Measurements from ENCODE around the gene CEP95. TPM values are rescaled to one million over a fixed set of nuclear protein-coding genes. Genes with fewer than 3 reads are reported as not detected.

CEP95 gene, protein sequence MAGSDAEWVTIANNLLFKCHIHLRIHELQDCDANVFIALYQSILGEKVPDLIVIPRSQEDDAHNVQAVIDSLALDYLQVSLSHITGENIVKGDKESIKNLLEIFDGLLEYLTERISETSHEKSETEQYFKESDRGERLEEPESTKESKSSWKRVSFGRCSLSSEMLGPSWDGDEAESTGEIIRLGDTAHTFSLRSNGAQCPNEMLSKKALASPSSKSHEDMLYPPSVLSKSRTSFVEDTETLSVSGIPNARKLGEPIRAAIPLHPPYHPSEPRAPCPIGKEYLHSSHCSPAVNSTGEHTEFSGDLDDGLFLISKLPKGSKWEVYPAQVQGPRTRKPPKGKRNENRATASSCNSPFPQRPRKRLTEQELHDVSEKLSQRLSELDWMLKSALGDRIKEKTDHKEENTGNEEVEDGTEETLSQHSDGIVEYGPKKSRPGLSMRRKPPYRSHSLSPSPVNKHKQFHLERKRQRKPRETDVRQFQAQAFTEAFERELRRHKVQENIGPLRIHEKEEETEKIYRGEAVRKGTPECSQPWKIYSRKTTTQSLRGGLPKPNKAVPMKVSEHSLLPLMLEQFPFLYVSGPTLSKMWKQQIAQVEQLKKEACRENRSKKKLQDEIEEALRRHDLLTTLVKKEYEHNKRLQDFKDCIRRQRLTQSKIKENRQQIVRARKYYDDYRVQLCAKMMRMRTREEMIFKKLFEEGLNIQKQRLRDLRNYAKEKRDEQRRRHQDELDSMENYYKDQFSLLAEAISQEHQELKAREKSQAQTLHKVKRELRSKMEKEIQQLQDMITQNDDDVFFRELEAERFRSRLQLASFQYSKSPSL
- total RNA-seq = 4.8 and 23.4 TPM in 2 replicates

DNA sequence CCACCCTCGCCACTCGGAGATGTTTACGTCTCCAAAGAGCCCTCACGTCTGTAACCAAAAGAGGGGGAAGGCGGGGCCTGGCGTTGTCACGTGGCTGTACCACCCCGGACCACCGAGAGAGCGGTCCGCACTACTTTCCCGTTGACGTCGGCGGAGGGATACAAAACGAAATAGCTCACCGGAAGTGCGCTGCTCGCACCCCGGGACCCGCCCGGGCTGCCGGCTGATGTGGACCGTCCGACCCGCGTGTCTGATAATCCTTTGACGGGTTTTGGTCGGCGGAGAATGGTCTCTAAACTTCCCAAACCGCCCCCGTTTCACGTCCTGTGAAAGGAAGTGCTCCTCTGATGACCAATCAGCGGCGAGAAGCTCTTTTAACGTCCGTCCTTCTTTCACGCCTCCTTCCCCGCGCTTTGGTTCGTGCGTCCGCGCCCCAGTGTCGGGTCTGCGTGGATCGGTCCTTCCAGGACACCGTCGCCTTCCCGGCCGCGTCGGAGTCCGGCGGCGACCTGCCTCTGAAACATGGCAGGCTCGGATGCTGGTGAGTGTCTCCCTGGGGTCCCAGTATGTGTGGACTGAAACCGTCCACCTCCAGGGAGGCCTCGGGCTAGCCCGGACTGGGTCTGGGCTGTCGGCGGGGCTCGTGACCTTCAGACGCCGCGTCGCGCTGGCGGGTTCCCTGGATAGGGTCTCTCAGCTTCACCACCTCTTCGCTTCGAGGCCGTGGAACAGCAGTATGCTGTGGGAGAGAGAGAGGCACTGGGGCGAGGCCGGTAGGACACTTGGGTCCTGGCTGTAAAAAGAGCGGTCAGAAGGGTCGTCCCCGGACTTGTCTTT, at the start of gene CEP95:
CEP95 (plus strand) TSS at position 402 of the 837 bp plus-strand sequence; CDS start at position 523, 121 bp downstream.

DNA sequence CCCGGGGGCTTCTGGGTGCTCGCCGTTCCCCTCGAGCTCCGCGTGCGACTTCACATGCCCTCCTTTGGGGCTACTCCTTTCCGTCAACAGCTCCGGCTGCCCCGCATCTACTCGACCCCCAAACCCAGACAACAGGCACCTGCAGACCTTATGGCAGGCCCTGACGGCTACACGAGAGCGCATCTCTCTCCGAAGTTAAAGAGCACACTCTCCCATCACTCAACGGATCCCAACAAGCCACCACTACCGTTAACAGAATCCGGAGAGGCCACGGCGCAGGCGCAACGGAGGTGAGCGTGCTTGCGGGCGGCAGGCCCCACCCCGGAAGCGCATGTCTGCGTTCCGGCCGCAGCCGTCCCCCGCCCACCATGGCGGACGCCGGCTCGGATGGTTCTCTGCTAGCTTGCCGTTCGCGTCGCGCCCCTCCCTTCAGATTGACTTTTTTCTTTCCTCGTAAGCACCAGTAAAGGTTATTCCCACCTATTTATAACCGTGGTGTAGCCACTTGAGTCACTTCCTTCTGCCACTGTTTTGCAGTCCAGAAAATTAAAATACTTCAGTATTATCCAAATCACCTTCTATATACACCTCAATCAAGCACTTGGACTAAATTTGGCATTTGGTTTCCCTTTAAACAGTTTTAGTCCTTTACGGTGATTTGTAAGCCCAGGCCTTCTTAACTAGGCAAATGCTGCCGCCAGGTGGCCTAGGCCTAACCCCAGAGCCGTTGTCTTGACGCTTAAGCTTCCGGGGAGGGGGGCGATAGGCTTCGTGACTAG, 9.8 kb upstream of the CEP95 start, which contains the start of gene POLG2:
POLG2 (minus strand) TSS at position 269 of the 779 bp plus-strand sequence; CDS start at position 183, 86 bp downstream.

DNA sequence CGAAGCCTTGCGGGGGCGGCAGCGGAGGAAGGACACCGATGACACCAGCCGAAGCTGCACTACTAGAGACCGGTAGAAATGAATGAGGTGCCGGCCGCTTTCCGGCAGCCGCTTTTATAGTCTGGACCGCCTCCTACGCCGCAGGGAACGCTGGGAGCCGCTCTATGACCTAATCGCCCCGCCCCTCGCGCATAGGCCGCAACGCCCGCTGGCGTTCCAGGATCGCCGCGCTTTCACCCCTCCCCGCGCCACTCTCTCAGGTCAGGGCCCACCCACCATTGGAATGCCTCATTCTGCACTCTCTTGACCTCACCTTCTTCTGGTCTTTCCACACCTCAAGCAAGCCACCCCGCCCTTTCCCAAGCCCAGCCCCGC, 589 bp upstream of the CEP95 start, which contains the start of gene DDX5:
DDX5 (minus strand) TSS at position 89 of the 375 bp plus-strand sequence. CDS start 170 bp downstream, outside the sequence.

Other genes starting within 250 kb of the CEP95 start
- gene TEX2, start 243.7 kb upstream of the CEP95 start, total RNA-seq = 28.0 and 29.1 TPM in 2 replicates
- under 0.01 TPM in 1 of 2 replicates, not detected in the other for gene PECAM1, start 116.1 kb upstream of the CEP95 start, total RNA-seq
- gene MILR1, start 57.9 kb upstream of the CEP95 start, total RNA-seq = 25.4 and 31.7 TPM in 2 replicates
- 2.3 and 2.6 TPM in 2 replicates for gene POLG2, start 9.9 kb upstream of the CEP95 start, total RNA-seq
- gene DDX5, start 688 bp upstream of the CEP95 start, total RNA-seq = 276 and 612 TPM in 2 replicates
- 41.5 and 45.3 TPM in 2 replicates for gene SMURF2, start 155.3 kb downstream of the CEP95 start, total RNA-seq